Ecto neural progenitor cell (in vitro differentiated cells): ENCODE measurements around the gene HYI.
A peak's percentile ranks its signal among the peaks of the same experiment; 100 is the strongest.
"Not testable (repeated sequence)": the region's sequence is repeated elsewhere in the genome, so short reads cannot be mapped to it uniquely, and the experiment has no call there.

Experiments used
- DNase-seq: peaks from one replicate; pipeline ENCODE4 v3.0.0-alpha.2; 2018; ENCODE audit warnings: low spot score

Gene HYI

DNA sequence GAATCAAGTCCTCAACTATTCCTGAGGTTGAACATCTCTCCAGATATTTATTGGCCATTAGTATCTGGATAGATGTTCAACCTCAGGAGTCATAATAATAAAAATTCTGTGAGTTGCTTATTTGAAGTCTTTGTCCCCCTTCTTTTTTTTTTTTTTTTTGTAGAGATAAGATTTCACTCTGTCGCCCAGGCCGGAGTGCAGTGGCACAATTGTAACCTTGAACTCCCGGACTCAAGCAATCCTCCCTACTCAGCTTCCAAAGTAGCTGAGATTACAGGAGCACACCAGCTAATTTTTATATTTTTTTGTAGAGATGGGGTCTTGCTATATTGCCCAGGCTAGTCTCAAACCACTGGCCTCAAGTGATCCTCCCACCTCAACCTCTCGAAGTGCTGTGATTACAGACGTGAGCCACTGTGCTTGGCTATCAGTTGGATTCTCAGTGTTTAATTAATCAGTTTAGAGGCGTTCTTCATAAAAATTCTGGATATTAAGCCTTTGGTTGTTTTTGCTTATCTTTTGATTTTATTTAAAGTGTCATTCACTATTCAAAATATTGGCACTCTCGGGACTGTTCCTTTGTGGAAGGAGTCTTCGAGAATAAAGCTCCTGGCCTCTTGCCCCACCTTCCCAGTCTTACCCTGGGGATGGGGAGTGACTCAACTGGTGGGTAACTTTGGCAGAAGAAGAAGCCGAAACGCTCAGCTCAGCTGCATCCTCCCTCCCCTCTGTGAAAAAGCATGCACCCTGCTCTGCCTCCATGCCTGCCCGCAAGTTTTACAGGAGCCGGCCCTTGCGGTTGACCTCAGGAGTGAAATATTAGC is 11.2 kb upstream of the HYI start:
- no peak for DNase-seq

DNA sequence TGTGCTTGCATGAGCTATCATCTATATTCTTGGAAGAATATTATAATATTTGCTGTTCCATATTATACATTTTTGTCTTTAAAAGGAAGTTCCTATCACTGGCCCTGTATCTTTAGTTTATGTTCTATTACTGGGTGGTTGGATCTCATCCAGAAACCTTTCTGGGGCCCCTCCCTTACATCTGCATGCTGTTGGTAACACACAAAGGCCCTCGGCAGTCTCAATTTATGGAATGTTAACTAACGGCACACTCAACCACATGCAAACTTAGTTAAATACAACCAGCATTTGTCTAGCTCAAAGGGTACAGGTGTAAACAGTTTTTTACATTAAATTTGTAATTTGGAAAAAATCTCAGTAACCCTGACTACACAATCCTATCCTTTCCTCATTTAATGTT is 9.7 kb upstream of the HYI start:
- DNase-seq, result no peak

DNA sequence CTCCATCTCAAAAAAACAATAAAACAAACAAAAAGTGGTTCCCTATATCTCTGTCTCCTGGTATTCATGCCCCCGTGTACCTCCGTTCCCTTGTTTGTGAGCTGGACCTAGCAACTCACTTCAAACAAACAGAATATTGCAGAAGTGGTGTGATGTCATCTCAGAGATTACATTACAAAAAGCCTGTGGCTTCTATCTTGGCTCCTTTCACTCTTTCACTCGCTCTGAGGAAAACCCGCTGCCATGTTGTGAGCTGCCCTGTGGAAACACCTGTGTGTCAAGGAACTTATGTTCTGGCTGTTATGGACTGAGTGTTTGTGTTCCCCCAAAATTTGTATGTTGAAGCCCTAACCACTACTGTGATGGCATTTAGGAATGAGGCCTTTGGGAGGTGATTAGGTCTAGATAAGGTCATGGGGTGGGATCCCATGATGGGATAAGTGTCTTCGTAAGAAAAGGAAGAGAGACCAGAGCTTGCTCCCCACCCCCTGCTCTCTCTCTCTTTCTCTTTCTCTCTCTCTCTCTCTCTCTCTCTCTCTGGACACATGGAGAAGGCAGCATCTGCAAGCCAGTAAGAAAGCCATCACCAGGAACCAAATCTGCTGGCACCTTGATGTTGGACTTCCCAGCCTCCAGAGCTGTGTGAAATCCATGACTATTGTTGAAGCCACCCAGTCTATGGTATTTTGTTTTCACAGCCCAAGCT is 7.4 kb upstream of the HYI start:
- no peak for DNase-seq

DNA sequence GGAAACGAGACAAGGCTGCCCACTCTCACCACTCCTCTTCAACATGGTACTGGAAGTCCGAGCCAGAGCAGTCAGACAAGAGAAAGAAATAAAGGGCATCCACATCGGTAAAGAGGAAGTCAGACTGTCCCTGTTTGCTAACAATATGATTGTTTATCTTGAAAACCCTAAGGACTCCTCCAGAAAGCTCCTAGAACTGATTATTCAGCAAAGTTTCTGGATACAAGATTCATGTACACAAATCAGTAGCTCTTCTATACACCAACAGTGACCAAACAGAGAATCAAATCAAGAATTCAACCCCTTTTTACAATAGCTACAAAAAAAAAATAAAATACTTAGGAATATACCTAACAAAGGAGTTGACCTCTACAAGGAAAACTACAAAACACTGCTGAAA is 4.6 kb upstream of the HYI start:
- not testable (repeated sequence) for DNase-seq

DNA sequence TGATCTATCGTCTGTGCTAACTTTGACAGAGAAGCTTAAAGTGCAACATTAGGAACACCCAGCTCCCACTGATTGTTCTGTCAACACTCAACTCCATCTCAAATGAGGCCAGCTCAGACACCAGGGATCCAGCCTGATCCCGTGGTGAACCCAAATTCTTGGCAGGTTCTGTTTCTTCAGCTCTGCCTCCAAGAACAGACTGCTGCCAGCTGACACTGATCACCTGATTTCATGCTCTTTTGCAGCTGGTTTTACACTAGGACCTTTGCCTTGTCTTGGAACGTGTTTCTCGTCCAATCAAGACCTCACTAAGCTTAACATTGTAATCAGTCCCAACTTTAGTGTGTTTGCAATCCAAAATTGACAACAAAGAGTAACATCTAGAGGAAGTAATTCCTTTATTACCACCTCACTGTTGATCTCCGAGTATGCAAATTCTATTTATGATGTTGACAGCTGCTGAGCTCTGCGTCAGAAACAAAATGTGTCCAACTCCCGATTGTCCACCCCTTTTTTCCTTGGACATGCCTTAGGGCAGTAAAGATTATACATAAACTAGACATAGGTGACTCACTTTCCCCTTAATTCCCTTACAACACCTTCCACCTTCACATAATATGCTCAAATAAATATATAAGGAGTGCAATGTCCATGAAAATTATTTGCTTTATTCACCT is 1.6 kb upstream of the HYI start:
- DNase-seq, result peak; percentile 35

DNA sequence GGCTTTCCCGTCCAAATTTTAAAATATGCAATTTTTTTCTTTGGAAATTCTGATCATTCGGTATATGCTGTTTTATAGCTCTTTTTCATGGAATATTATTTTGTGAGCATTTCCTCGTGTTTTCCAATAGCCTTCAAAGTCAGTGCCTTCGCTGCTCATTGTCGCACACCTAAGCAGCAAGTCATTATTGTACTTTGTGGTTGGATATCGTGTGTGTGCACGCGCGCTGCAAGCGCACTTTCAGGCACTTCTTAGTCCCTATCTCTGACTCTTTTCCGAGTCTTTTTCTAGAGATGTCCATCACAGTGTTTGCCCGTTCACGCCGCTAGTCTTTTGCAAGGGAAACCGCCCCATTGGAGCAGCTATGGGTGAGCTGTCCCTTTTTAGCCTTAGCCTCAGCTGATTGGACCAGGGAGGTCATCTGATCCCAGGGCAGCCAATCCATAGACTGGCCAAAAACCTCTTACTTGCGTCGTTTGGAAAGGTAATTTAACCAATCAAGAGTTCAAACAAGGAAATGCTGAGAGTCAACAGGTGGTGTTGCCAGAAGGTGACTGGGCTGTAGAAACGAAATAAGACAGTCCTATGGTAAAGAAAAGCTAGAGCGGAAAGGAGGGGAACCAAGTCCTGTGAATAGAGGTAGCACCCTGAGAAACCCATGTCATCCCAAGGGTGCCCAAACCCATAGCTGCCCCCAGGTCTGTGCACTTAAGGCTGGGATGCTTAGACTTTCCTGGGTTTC is 710 bp upstream of the HYI start:
- peak; percentile 68 for DNase-seq

DNA sequence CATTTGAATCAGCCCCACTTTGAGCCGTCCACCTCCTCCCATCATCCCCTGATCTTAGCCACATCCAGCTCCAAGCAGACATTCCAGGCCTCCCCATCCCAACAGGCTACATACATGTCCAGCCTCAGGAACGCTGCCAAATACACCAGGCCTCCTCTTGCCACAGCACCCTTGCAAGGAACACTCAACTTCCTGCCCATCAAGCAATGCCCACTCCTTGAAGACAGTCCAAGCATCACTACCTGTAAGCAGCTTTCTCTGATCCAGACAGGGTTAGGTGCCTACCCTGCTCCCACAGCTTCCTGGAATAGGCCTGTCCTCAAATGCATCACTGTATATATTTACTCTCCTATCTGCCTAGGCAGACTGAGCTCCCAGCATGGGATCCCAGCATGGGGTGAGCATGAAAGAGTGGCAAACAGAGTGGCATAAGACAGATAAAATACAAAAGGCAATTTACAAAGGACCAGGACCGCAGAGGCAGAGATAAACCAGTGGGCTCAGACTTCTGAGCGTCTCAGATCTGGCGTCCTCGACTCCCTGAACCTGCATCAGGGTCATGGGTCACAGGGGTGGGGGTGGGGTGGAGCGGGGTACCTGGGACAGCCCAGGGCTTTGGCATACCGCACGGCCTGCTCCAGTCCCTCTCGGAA is 816 bp downstream of the HYI start:
- DNase-seq, result no peak

DNA sequence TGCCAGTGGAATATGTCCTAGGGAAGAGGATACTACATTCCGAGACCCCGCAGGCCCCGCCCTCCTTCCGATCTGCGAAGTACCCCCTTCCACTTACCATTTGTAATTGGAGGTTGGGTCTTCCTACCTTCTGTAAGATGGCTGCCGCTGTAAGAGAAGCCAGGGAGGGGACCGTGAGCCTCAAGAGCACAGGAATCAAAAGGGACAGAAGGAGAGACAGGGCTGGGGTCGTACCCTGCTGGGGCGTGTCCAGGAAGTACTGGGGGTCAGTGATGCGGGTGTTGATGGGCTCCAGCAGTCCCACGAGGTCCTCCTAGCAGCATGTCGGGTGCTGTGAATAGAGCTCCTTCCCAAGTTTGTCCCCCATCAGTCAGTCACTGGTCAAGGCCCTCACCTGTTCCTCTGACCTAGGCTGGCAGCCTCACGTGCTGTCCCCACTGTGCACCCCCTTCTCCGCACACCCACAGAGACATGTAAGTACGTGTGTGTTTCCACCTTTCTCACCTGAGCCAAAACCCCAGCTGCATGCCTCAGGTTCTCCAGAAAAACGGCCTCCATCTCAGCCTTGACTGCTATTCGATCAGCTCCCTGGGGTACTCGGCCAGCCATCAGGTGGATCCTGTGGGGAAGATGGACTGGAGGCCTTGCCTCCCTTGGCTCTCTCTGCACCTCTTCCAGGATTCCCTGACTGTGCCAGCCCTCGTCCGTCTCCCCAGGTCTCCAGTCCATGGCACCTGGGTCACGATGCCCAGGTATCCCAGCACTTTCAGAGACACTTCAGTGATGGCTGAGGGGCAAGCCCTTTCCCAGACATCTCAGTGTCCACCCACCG is 1.8 kb downstream of the HYI start:
- no peak for DNase-seq

DNA sequence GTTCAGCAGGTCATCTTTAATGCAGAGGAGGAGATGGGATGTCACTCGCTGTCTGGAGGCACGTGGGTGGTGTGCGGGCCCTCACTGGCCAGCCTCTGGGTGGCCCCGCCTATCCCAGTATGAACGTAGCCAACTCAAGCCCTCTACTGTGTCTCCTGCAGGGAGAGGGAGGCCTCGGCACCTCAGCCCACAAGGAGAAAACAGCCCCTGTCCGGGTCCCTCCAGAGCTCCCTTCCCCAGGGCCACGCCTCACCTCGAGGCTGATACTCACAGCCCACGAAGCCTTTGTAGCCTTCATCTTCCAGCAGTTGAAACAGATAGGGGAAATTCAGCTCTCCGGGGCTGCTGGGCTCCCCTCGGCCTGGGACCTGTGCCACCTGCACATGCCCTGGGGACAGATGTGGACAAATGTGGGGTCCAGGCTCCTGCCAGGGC is 2.6 kb downstream of the HYI start:
- DNase-seq, result no peak

DNA sequence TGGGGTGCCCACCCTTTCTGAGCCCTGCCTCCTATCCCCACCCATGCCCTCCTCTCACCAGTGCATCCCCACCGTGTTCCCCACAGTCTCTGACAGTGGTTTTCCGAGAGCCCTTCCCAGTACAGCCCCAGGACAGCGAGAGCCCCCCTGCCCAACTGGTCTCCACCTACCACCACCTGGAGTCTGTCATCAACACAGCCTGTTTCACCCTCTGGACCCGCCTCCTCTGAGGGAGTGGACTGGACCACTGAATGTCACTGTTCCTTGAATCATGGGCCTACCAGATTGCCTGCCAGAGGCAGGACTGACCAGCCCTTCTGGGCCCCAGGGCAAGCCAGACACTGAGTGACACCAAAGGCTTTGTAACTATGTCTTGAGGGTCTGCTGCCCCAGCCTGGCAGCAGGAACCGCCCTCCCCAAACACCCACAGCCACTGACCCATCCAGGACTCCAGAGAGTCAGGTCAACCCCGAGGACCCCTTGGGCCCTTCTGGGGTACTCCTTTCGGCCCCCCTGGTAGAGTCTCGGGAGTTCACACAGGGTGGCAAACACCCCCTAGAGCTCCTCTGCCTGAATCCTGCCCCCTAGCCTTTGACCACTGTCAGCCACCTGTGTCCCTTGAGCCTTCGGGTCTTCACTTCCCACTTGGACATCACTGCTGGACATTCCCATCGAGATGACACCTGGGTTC is 3.3 kb downstream of the HYI start:
- DNase-seq, result no peak

DNA sequence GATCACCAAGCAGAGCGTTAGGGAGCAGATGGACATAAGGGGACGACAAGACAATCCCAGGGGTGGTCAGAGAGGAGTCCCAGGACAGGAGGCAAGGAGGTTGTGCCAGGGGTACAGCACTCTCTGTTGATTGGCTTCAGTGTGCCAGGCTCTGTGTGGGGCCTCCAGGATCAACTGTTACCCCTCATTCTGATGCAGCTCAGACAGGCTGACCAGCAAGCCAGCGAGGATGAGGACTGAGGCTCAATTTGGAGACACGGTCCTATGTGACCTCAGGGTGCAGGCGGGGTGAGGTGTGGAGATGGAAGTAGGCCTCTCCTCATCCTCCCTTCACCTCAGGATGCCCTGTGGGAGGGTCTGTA is 4.0 kb downstream of the HYI start:
- no peak for DNase-seq

DNA sequence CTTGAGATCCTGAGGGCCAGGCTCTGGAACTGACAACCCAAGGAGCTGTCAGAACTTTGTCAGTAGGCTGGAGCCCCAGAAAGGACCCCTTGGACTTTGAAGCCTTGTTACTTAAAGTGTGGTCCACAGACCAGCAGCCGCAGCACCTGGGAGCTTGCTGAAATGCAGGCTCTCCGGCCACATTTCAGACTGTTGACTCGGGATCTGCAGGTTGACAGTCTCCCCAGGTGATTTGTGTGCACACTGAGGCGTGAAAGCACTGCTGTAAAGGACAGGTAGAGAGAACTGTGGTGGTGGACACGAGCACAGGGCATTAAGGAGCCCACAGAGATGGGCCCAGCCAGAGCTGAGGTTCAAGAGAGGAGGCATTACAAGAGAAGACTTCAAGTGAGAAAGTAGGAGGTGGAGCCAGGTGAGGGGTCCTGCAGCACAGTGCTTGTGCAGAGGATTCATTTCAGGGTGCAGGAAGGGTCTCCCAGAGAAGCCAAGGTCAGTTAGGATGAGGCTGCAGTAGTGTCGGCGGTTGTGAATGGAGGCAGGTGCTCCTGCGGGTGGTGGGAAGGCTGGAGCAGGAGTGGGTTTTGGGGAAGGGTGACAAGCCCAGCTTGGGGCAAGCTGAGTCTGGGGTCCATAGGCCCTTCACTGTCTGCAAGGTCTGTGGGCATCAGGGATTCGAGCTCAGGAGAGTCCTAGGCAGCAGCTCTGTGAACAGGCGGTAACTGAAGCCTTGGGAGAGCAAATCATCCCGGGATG is 4.6 kb downstream of the HYI start:
- no peak for DNase-seq

DNA sequence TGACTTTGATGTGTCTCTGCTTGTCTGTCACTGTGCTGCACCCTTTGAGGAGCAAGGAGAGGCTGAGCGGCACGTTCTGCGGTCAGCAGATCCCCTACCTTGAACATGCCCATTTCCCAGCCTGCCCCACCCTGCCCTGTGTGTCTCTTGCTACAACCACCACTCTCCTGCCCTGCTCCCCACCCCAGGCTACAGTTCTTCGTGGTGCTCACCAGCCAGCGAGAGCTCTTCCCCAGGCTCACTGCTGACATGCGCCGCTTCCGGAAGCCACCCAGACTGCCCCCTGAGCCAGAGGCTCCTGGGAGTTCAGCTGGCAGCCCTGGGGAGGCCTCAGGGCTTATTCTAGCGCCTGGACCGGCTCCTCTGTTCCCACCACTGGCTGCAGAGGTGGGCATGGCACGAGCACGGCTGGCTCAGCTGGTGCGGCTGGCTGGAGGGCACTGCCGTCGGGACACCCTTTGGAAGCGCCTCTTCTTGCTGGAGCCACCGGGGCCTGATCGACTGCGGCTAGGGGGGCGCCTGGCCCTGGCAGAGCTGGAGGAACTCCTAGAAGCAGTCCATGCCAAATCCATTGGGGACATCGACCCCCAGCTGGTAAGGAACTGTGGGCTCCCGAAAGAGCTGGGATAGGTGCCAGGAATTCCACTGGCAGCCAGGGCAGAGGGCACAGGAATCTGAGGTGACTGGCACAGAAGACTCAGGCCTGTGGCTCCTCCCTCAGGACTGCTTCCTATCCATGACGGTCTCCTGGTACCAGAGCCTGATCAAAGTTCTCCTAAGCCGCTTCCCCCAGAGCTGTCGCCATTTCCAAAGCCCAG is 5.6 kb downstream of the HYI start:
- DNase-seq, result no peak

DNA sequence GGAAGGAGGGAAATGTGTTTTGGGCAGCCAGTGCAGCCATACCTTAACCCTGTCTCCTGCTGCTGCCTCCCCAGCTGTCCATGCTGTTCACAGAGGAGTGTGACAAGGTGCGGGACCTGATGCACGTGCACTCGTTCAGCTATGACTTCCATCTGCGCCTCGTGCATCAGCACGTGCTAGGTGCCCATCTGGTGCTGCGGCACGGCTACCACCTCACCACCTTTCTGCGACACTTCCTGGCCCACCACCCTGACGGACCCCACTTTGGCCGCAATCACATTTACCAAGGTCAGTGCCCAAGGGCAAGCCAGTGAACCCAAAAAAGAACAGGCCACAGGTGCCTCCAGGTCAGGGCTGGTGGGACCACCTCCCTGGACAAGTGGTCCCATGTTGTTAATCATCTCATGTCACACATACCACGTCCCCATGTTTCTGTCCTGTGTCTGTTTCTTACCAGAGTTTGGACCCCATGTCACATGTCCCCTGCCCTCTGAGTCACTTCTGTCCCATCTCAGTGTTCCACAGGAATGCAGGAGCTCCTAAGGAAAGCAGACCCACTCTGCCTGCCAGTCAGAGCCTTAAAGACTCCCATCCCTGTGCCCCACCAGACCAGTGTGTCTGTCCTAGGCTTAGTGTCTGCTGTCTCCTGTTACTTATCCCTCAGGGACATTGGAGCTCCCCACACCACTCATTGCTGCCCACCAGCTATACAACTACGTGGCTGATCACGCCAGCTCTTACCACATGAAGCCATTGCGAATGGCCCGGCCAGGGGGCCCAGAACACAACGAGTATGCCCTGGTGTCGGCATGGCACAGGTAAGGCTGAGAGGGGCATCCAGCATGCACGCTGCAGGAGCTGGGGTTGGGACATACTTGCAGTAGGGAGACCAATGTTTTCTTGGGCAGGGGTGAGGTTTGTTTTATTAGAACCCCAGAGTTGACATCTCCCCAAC is 6.6 kb downstream of the HYI start:
- DNase-seq, result no peak

DNA sequence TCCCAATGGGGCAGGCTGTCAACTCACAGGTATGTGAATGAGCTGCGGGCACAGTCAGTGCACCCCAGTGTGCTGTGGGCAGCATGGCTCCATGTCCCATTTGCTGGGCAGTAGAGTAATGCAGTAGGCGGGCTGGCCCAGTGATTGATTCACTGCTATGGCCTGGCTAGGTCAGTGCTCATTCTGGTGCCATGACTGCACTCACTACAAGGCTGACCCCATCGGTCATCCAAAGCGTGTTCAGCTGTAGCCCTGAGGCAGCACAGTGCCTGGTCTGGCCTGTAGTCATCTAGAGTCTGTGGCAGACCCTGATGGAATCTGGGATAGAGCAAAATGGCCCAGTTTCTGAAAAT is 7.4 kb downstream of the HYI start:
- no peak for DNase-seq

DNA sequence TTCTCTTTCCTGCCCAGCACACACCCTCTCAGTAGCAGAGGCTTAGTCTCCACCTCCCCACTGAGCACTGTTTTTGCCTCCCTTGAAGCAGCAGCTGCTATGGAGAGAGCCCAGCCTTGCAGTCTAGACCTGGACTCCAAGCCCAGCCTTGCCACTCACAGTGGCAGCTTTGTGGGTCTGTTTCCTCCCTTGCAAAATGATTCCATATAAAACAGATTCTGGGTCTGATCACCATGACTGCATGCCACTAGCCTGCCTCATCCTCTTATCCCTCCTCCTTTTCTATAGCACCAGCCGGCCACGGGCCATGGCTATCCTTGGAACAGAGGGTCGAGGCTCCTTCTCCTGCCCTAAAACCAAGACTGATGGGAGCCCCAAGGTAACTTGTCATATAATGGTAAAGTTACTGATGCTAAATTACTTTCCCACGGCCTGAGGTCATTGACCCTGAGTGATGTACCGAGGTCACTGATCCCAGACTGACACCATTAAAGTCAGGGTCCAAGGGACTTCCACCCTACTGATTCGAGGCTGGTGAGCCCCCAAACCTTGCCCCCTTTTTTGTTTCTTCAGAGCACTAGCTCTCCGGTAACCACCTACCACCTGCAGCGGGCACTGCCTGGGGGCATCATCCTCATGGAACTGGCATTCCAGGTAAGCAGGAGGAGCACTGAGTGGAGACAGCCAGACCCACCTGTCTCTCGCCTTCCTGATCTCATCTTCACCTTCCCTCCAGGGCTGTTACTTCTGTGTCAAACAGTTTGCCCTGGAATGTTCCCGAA is 7.9 kb downstream of the HYI start:
- DNase-seq, result no peak

DNA sequence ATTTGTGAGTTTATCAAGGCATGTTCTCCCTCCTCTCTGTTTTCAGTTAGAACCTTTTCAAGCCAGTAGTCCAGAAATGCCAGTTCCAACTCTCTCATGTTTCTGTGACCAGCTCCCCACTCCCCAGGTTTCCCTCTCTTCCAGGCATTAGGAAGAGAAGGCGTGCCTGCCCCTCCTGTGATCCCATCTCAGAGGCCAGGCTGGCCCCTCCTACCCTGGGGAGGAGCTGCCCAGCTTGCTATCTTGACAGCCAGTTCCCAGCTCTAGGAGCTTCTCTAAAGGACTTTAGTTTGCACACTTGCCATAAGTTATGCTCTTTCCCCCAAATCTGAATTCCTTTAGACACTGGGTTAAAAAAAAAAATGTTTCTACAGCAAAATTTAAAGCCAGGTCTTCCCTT is 8.9 kb downstream of the HYI start:
- DNase-seq, result no peak
